Activated CD4-positive, alpha-beta T cell treated with anti-CD3 and anti-CD28 coated beads for 24 hours (primary cell): ENCODE results near the gene MMAB.

ENCODE experiments used
- DNase-seq, 2 donors: peaks; one replicate each; pipeline ENCODE4 v3.0.0-alpha.2; 2020; ENCODE audit warnings: low read depth in 2 of 2

The MMAB gene

GRCh38 chr12:109573029-109573913 lies at the start of gene MMAB, which contains the start of gene MVK:
Gene MMAB (minus strand): TSS chr12:109573504. CDS start chr12:109573480, 24 bp downstream.
Gene MVK (plus strand): TSS chr12:109573794. CDS start chr12:109574823, 1,029 bp downstream.
- peak; percentile 94 to 96 for DNase-seq

- DNase-seq = no peak
These were observed 48.6 kb upstream of the MMAB start for GRCh38 chr12:109621901-109622364.

GRCh38 chr12:109621211-109621694 lies 47.9 kb upstream of the MMAB start:
- DNase-seq = no peak

- no peak for DNase-seq
These were observed 45.8 kb upstream of the MMAB start for GRCh38 chr12:109619002-109619604.

- no peak for DNase-seq
These were observed 44.8 kb upstream of the MMAB start for GRCh38 chr12:109618082-109618481.

GRCh38 chr12:109617491-109617890 lies 44.2 kb upstream of the MMAB start:
- DNase-seq = no peak

GRCh38 chr12:109615556-109616229 lies 42.4 kb upstream of the MMAB start:
- no peak for DNase-seq

- no peak for DNase-seq
These were observed 40.5 kb upstream of the MMAB start for GRCh38 chr12:109613649-109614455.

- no peak for DNase-seq
These were observed 39.7 kb upstream of the MMAB start for GRCh38 chr12:109612975-109613502.

GRCh38 chr12:109612003-109612402 lies 38.7 kb upstream of the MMAB start:
- DNase-seq = no peak

GRCh38 chr12:109611223-109611622 lies 37.9 kb upstream of the MMAB start:
- no peak for DNase-seq

GRCh38 chr12:109610523-109610922 lies 37.2 kb upstream of the MMAB start:
- no peak for DNase-seq

- DNase-seq = no peak
These were observed 36.0 kb upstream of the MMAB start for GRCh38 chr12:109609342-109609741.

- no peak for DNase-seq
These were observed 35.5 kb upstream of the MMAB start for GRCh38 chr12:109608793-109609192.

- no peak for DNase-seq
These were observed 35.0 kb upstream of the MMAB start for GRCh38 chr12:109608270-109608669.

- DNase-seq = no peak
These were observed 34.3 kb upstream of the MMAB start for GRCh38 chr12:109607618-109608017.

- DNase-seq = no peak
These were observed 33.2 kb upstream of the MMAB start for GRCh38 chr12:109606320-109607028.

GRCh38 chr12:109605599-109606228 lies 32.4 kb upstream of the MMAB start:
- DNase-seq = no peak

- no peak for DNase-seq
These were observed 31.7 kb upstream of the MMAB start for GRCh38 chr12:109605016-109605415.

GRCh38 chr12:109604132-109604585 lies 30.9 kb upstream of the MMAB start:
- no peak for DNase-seq
